ENCODE data around the gene GPS1. TPM values are rescaled to one million over a fixed set of nuclear protein-coding genes. Genes with fewer than 3 reads are reported as not detected.

The GPS1 gene
- total and polyA plus RNA-seq, 2 donors (not counting 1 experiment from before 2014, with no cell fraction given), result 80.5 to 124 TPM

DNA sequence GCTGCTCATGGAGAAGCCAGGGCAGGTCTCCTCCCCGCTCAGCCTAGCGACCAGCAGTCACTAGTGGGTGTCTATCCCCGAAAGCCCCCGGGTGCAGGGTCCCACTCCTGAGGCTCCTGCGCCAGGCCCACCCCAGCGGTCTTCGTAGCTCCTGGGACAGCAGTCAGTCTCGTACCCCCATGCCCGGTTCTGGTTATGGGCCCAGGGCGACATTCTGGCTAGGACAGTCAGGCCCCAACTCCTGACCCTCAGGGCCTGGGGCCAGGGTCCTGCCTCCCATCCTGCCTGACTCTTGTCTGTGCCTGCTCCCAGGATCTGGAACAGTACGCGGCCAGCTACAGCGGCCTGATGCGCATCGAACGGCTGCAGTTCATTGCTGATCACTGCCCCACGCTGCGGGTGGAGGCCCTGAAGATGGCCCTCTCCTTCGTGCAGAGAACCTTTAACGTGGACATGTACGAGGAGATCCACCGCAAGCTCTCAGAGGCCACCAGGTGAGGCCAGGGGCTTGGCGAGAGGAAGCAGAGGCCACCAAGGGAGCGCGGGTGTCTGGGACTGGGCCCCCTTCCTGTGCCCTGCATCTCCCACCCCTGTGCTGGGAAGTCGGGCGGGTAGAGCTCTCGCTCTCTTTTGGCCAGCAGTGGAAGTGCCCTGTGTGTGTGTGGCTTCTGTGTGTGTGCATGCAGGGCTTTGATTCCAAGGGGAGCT, 2.0 kb downstream of the GPS1 start:
- Histone ChIP-seq H3K36me3 (replicated peaks in 1 of 2; ENCODE audit: control extremely low read depth in 1 of 2, control insufficient read depth in 1 of 2, extremely low read depth in 1 of 2, insufficient read depth in 2 of 2, low read length in 1 of 2) (peaks cover 0 to 30% of the 10 kb centered on the region in 2 experiments), H3K9me3 (ENCODE audit: control extremely low read depth in 1 of 3, control insufficient read depth in 2 of 3, insufficient read depth in 1 of 3, low read length in 2 of 3) (no peaks in the 10 kb centered on the region), H2AFZ (ENCODE audit: insufficient read depth, low read depth, low read length, poor library complexity, severe bottlenecking) (no peak overlapping the region), H3K79me2 (ENCODE audit: control insufficient read depth, insufficient read depth, low read length) (peaks cover 29% of the 10 kb centered on the region), H3K9ac (ENCODE audit: low read length) (no peak overlapping the region), H4K20me1 (ENCODE audit: control insufficient read depth, insufficient read depth, low read length, poor library complexity, severe bottlenecking) (peaks cover 19% of the 10 kb centered on the region), H3K27me3 (replicated peaks in 1 of 4; ENCODE audit: control extremely low read depth in 1 of 4, control insufficient read depth in 3 of 4, insufficient read depth in 4 of 4, low read length in 3 of 4) (no peaks in the 10 kb centered on the region), H3K4me3 (ENCODE audit: control extremely low read depth in 1 of 5, extremely low read depth in 1 of 5, insufficient read depth in 1 of 5, low read depth in 2 of 5, low read length in 4 of 5) (no peak overlapping the region), H3K4me1 (ENCODE audit: control insufficient read depth in 2 of 2, insufficient read depth in 2 of 2, low read length in 2 of 2) (peaks cover 20 to 34% of the 10 kb centered on the region in 2 donors), H3K4me2 (replicated peaks; ENCODE audit: low read depth, low read length, poor library complexity, severe bottlenecking) (no peak overlapping the region), H3K27ac (ENCODE audit: low read length in 2 of 2) (no peak overlapping the region)
- 98% methylated on average over 28 of the region's 28 CpGs for WGBS (ENCODE audit: insufficient coverage)
- Mint-ChIP-seq H3K27ac (peak overlapping the region; percentile 15), H3K4me1 (peaks cover 11% of the 10 kb centered on the region), H3K4me3 (peak overlapping the region; percentile 80), H3K27me3 (no peaks in the 10 kb centered on the region), H3K9me3 (ENCODE audit: insufficient read depth) (no peaks in the 10 kb centered on the region)
- ATAC-seq (ENCODE audit: low read depth) (no peak), DNase-seq (no peak)
- ChIA-PET CTCF (interaction anchor here (1.6 kb wide), 1 partner anchor 94 kb away, joined by 4 read pairs; no protein-coding TSS in a partner anchor), POLR2A (interaction anchor here (1.9 kb wide), 1 partner anchor 16 kb away, joined by 6 read pairs; the partner anchor contains the start of gene DCXR)
- TF ChIP-seq EZH2 (IDR thresholded peaks at IDR 0.05; ENCODE audit: borderline replicate concordance, insufficient read depth, low read depth, low read length, poor library complexity, severe bottlenecking), result no peak
- no peak for TF ChIP-seq CTCF (IDR thresholded peaks at IDR 0.05)
- intact Hi-C loops (cut with micrococcal nuclease), result no loop called here

DNA sequence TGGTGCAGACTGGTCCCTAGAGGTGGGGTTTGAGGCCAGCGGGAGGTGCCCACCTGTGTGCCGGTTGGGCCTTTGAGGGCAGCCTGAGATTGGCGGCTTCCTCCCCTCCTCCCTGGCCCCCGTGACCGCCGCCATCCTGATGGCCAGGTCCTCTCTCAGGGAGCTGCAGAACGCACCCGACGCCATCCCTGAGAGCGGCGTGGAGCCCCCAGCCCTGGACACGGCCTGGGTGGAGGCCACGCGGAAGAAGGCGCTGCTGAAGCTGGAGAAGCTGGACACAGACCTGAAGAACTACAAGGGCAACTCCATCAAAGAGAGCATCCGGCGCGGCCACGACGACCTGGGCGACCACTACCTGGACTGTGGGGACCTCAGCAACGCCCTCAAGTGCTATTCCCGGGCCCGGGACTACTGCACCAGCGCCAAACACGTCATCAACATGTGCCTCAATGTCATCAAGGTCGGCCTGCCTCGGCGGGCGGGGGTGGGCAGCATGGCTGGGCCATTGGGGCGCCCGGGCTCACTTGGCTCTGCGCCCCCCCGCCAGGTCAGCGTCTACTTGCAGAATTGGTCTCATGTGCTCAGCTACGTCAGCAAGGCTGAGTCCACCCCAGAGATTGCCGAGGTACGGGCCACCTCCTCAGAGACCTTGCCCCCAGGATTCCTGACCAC, 2.8 kb downstream of the GPS1 start:
- Mint-ChIP-seq H3K27ac (no peak overlapping the region), H3K27me3 (no peaks in the 10 kb centered on the region), H3K4me1 (peaks cover 11% of the 10 kb centered on the region), H3K9me3 (ENCODE audit: insufficient read depth) (no peaks in the 10 kb centered on the region), H3K4me3 (peak overlapping the region; percentile 41)
- peaks cover 29% of the 10 kb centered on the region for H3K79me2 ChIP-seq (ENCODE audit: control insufficient read depth, insufficient read depth, low read length)
- WGBS (ENCODE audit: insufficient coverage), result 98% methylated on average over 38 of the region's 38 CpGs
- intact Hi-C loops (cut with micrococcal nuclease), result no loop called here
- peaks cover 0 to 38% of the 10 kb centered on the region in 2 experiments for H3K36me3 ChIP-seq (replicated peaks in 1 of 2; ENCODE audit: control extremely low read depth in 1 of 2, control insufficient read depth in 1 of 2, extremely low read depth in 1 of 2, insufficient read depth in 2 of 2, low read length in 1 of 2)
- H3K4me2 ChIP-seq (replicated peaks; ENCODE audit: low read depth, low read length, poor library complexity, severe bottlenecking), result no peak overlapping the region
- no peak overlapping the region for H3K9ac ChIP-seq (ENCODE audit: low read length)
- H3K9me3 ChIP-seq (ENCODE audit: control extremely low read depth in 1 of 3, control insufficient read depth in 2 of 3, insufficient read depth in 1 of 3, low read length in 2 of 3), result no peaks in the 10 kb centered on the region
- H3K27ac ChIP-seq (ENCODE audit: low read length in 2 of 2), result no peak overlapping the region
- ATAC-seq (ENCODE audit: low read depth) (no peak), DNase-seq (no peak)
- ChIA-PET CTCF (interaction anchor here (1.2 to 1.6 kb wide), 2 partner anchors 11 to 95 kb away, joined by 3 to 4 read pairs; partner anchors contain the start of gene DUS1L), POLR2A (no interaction called here)
- peaks cover 19% of the 10 kb centered on the region for H4K20me1 ChIP-seq (ENCODE audit: control insufficient read depth, insufficient read depth, low read length, poor library complexity, severe bottlenecking)
- H2AFZ ChIP-seq (ENCODE audit: insufficient read depth, low read depth, low read length, poor library complexity, severe bottlenecking), result no peak overlapping the region
- TF ChIP-seq EZH2 (IDR thresholded peaks at IDR 0.05; ENCODE audit: borderline replicate concordance, insufficient read depth, low read depth, low read length, poor library complexity, severe bottlenecking) (no peak), CTCF (IDR thresholded peaks at IDR 0.05) (no peak)
- peaks cover 20 to 34% of the 10 kb centered on the region in 2 donors for H3K4me1 ChIP-seq (ENCODE audit: control insufficient read depth in 2 of 2, insufficient read depth in 2 of 2, low read length in 2 of 2)
- no peak overlapping the region for H3K4me3 ChIP-seq (ENCODE audit: control extremely low read depth in 1 of 5, extremely low read depth in 1 of 5, insufficient read depth in 1 of 5, low read depth in 2 of 5, low read length in 4 of 5)
- no peaks in the 10 kb centered on the region for H3K27me3 ChIP-seq (replicated peaks in 1 of 4; ENCODE audit: control extremely low read depth in 1 of 4, control insufficient read depth in 3 of 4, insufficient read depth in 4 of 4, low read length in 3 of 4)
